GM03348 (cell line): ENCODE measurements around the gene AIDA.
"Not testable (repeated sequence)": the region's sequence is repeated elsewhere in the genome, so short reads cannot be mapped to it uniquely, and the experiment has no call there.

Experiments
- DNase-seq: peaks from one replicate; pipeline ENCODE4 v3.0.0; 2012; ENCODE audit warnings: low spot score

The AIDA gene

GRCh38 chr1:222711319-222712252 is 705 bp downstream of the AIDA start:
- DNase-seq: peak; percentile 78

DNA sequence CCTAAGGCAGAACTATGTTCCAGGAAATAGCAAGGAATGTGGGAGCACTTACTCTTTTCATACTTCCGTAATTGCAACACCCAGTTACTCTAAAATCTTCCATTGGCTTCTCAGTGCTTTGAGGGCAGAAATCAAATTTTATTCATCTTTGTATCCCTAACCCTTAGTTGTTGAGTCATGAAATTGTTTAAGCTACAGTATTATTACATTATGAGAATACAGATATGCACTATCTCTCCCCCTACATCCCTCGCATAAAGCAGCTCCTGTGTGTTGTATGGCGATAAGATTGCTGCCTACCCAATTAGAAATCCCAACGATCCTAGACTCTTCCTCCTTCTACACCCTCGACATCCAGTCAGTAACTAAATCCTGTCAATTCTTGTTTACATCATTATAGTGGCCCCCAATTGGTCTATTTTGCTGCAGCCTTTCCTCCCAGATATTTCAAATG is 2.6 kb downstream of the AIDA start:
- no peak for DNase-seq

GRCh38 chr1:222706815-222707214 is 5.5 kb downstream of the AIDA start:
- no peak for DNase-seq

DNA sequence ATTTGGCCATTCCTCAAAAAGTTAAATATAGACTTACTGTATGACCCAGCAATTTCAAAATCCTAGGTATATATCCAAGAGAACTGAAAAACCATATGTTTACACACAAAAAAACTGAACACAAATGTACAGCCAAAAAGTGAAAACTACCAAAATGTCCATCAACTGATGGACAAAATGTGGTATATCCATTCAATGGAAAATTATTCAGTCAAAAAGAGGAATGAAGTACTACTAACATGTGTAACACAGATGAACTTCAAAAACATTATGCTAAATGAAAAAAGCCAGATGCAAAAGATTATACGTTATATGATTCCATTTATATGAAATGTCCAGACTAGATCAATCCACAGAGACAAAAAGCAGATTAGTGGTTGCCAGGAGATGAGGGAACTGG is 8.0 kb downstream of the AIDA start:
- no peak for DNase-seq

DNA sequence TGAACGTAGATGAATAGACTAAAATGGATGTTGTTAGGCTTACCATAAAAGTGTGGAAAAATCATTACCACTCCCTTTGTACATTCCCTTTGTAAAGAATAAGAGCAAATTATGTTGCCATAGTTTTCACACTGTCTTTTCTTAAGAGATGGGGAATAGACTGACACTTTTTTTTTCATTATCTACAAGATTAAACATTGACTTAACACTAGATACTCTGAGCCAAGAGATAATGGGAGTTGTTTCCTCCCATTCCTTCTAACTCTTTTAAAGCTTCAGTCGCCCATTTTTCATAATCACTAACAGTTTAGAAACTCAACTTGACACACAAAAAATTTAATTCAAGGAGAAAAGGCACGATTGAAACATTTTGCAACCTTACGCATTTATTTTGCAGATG is 10.1 kb downstream of the AIDA start:
- no peak for DNase-seq

DNA sequence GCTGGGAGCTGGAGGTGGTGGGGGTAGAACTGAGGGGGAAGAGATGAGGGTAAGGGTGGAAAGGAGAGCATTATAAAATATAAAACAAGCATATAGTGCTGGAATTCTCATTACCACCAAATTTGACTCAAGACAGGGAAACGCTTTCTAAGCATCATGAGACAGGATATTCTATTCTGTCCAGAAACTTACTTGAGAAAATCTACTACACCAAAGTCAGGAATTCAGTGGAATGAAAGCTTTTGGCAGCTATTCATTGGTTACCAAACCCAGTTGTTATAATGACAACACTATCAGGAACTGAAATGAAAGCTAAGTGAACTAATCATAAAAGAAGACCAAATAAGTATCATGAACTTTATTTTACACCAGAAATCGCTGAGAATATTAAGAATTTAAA is 14.5 kb downstream of the AIDA start:
- peak; percentile 71 for DNase-seq

GRCh38 chr1:222697203-222697602 is 15.1 kb downstream of the AIDA start:
- no peak for DNase-seq

DNA sequence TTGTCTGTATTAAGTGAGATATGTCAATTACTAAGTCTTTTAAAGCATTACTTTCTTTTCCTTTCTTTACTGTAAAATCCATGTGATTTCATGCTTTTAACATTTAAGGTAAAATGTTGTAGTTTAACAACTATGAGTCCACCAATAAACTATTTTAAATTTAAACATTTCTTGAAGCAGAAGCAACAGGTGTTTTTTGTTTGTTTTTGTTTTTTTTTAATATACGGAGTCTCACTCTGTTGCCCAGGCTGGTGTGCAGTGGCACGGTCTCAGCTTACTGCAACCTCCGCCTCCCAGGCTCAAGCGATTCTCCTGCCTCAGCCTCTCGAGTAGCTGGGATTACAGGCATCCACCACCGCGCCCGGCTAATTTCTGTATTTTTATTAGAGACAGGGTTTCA is 15.6 kb downstream of the AIDA start:
- DNase-seq: no peak

DNA sequence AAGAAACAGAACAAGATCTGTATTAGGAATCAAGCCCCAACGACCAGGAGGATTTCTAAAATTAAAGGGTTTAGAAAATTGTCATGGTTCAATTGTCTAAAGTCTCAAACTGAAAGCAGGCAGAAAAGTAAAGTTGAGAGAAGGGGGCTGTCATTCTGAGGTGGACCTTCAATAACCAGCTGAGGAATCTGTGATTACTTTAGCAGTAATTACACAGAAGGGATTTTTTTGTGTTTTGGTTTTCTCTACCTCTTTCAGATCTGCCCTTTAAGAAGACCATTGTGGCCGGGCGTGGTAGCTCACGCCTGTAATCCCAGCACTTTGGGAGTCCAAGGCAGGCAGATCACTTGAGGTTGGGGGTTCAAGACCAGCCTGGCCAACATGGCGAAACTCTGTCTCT is 17.4 kb downstream of the AIDA start:
- no peak for DNase-seq

DNA sequence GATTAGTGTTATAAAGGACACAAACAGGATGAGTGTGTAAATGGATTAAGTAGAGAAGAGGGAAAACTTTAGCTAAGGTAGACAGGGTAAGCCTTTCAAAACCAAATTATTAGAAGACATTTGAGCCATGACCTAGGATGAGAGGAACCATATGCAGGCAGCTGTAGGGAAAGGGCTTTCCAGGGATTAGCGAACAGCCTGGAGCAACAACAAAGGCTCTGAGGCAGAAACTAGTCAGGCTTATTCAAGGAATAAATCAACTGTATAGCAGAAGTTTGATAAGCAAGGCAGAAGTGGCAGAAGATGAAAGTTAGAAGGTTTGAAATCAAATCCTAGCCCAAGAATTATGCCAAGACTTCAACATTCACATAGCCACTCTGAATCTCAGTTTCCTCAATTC is 21.3 kb downstream of the AIDA start:
- DNase-seq: no peak

GRCh38 chr1:222680080-222680479 is 32.2 kb downstream of the AIDA start:
- DNase-seq: no peak

DNA sequence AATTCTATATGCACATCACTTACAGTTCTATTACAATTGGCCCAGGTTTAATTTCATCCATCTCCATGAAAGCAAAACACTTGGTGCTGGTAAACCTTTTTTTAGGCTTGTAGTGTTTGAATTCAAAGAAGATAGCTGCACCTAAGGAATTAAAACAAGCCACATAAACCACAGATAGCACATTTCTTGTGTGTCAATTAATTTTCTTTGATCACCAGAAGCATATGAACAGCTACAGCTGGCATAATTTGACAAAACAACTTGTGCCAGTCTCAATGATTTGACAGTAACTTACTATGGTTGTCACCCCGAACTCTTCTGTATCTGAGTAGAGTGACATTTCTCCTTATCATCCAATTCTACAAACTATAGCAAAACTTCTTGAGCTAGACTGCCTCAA is 42.2 kb downstream of the AIDA start:
- DNase-seq: no peak

- not testable (repeated sequence) for DNase-seq
Measured at GRCh38 chr1:222669107-222669506, 43.2 kb downstream of the AIDA start.

DNA sequence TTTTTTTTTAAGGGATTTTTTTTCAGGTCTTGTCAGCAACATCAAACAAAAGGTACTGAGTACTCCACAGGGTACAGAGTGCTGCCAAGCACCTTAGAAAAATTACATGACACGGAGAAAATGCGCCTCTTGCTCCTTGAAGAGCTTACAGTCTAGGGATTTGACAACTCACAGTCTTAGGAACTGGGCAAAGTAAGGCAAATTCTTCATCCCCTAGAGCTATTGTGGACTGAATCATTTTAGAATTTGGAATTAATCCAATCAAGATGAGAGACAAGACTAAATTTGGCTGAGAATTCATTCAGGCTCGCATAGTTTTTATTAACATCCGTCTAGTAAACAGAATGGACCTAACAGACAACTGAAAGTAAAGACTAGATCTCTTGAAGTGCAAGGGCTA is 44.1 kb downstream of the AIDA start:
- not testable (repeated sequence) for DNase-seq

DNA sequence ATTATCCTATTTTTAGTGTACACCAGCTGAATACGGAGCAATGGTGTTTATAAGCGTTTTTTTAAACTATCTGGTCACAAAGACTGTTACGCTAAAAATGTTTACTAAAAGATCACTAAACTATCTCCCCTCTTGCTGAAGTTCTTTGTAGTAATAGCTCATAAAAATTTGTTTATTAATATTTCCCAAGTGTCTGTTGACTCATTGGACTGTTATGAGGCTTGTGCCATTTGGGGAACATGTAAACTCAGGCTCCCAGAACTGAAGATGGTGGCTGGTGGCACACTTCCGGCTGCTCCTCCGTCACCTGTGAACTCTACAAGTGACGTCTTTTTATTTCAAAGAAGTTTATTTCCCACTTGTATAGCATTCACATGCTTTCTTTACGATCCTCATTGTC is 46.3 kb downstream of the AIDA start:
- DNase-seq: no peak

DNA sequence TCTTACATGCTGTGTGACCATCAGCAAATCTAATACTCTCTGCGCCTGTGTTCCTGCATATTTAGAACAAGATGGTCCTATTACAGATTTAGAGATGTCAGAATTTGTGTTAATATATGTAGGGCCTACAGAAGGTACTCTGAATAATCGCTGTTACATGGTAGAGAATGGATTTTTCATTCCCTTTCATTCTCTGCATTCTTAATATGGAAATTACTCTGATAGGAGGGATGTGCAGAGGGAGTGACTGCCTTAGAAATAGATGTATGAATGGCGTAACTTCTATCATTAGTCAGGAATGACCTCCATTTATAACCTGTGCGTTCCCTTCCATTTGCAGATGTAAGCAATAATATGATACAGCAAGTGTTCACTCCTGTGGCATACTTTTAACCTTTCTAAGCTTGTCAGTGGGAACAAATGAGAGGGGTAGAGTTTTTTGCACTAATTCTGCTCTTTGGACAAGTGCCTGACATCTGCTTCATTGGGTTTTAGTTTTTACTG is 48.8 kb downstream of the AIDA start:
- no peak for DNase-seq

DNA sequence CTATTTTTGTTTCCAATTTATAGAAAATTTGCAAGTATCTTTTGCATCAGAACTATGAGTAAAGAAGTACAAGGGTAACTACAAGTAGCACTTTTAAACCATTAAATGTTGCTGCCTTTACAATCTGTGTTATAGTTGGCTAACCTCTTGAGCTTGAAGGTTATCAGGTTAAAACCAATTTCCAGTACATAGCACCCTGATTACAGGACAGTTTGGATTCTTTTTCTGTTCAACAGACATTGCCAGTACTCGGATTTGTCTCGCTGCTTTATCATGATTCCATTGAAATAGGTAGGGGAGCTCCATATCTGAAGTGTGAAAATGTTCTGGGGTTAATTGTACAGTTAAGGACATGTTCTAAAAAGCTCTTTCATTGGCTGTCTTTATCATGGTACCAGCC is 54.4 kb downstream of the AIDA start:
- DNase-seq: no peak

DNA sequence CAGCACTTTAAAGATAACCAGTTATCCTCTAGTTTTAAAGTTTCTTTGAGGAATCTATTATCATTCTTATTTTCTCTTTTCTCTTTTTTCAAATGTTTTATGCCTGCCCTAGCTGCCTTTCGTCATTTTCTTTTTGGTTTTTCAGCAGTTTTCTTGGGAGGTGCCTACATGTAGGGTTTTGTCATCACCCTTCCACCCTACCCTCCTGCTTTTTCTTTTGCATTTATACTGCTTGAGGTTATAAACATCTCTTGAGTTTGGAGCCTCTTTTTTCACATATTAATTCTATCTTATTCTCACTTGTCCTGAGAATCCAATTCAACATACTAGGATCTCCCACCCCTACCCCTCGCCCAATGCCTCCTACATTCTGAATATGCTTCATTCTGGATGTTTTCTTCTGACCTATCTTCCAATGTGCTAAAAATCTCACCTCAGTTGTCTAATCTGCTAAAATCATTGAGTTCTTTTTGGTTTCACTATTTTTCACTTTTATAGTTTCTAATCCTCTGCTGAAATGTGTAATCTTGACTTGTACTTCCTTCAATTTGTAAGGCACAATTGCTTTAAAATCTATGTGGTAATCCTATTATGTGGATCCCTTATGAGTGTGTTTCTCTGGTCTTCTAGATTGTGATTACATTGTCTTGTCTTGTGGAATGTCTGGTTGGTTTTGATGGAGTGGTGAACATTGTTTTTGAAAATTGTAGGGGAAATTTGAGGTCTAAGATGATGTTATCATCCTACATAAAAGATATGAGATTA is 55.7 kb downstream of the AIDA start:
- no peak for DNase-seq

- DNase-seq: no peak
Measured at GRCh38 chr1:222654849-222655248, 57.4 kb downstream of the AIDA start.

- DNase-seq: no peak
Measured at GRCh38 chr1:222653178-222653827, 59.0 kb downstream of the AIDA start.

DNA sequence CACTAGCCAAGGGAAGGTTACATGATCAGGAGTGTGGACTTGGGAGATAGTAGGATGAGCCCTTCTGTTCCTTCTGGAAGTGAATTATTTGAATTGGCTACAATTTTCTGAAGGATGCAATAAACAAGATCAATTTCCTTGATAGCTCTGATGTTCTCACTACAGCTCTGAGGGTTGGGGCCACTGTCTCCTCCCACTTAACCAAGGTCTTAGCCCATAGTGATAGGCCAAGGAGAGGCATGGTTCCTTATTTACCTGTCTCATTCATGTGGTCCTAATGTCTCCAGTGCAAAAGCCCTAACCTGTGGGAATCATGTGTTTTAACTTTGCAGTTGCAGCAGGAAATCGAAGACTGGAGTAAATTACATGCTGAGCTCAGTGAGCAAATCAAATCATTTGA is 59.6 kb downstream of the AIDA start:
- no peak for DNase-seq

DNA sequence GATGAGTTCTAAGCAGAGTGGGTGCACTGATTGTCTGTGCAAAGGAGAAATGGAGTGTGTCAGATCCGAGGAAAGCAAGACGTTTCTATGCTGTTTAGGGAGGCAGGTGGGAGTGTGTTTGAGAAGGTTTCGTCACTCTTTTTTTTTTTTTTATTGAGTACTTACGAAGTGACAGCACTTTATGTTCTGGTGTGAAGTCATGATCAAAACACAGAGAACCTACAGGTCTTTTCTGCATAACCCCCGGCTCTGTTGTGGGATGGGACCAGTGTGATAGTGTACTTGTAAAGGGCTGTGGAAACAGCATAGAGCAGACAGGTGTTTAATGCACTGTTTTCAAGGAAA is 67.7 kb downstream of the AIDA start:
- no peak for DNase-seq
